Measurements from ENCODE around the gene VSTM1.
"Not testable (repeated sequence)": the region's sequence is repeated elsewhere in the genome, so short reads cannot be mapped to it uniquely, and the experiment has no call there.

Gene VSTM1

GRCh38 chr19:54063350-54064116 lies at the start of gene VSTM1:
Gene VSTM1, minus strand, starts transcription at chr19:54063897. Its CDS starts 120 bp downstream, at chr19:54063777.
- DNase-seq (ENCODE audit: low spot score): peak; percentile 90

- DNase-seq (ENCODE audit: low spot score): no peak
Measured at GRCh38 chr19:54109651-54110050, 46.0 kb upstream of the VSTM1 start.

DNA sequence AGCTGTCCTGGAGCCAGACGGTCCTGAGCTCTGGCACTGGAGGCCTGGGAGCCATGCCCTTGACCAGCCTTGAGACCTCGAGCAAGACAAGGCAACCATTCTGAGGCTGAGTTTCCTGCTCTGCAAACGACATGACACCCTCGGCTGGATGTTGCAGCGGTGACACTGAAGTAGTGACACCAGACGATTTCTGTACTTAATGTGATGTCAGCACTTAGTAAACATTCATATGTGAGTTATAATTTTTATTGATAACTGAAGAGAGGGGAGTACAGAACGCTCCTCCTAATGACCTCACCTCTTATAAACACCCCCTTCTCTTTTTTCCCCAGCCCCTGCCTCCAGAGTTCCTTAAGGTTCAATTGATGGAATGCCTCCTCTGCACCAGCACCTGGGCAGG lies 44.8 kb upstream of the VSTM1 start:
- no peak for DNase-seq (ENCODE audit: low spot score)

DNA sequence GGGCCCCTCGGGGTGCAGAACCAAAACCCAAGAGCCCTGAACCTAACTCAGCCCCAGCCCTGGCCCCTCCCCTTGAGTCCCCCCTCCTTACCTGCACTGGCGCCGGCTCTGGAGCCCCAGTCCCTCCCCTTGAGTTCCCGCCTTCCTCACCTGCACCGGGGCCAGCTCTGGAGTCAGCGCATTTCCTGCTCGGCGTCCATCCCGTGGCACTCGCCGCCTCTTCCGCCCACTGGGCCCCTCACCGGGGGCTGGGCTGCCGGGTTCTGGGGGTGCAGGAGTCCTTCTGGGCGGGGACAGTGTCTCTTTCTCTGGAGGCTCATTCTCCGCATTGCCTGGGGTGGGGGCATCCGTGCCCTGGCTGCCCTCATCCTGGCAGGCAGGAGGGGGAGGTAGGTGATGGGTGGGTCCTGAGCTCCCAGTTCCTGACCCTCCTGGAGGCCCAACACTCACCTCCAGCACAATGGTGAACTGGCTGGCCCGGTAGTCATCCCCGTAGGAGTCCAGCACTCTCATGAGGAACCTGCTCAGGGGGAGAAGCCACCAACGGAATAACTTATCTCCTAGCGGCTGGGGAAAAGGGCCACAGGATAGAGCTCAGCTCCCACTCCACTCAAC lies 44.3 kb upstream of the VSTM1 start:
- no peak for DNase-seq (ENCODE audit: low spot score)

DNA sequence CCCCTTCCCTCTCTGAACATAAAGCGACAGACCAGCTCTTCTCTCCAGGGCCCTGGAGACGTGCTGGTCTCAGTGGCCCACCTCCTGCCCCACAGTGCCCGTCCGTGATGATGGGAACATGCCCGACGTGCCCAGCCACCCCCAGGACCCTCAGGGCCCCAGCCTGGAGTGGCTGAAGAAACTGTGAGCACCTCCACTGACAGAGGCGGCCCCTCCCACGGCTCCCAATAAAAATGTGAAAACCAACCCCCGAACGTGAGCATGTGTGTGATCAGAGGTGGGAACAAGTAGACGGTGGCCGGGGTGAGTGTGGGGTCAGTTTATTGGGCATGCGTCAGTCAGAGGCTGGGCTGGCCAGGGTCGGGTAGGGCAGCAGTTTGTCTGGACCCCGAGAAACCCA lies 43.0 kb upstream of the VSTM1 start:
- DNase-seq (ENCODE audit: low spot score): no peak

GRCh38 chr19:54105796-54106195 lies 42.1 kb upstream of the VSTM1 start:
- DNase-seq (ENCODE audit: low spot score): no peak

- DNase-seq (ENCODE audit: low spot score): no peak
Measured at GRCh38 chr19:54104998-54105715, 41.5 kb upstream of the VSTM1 start.

DNA sequence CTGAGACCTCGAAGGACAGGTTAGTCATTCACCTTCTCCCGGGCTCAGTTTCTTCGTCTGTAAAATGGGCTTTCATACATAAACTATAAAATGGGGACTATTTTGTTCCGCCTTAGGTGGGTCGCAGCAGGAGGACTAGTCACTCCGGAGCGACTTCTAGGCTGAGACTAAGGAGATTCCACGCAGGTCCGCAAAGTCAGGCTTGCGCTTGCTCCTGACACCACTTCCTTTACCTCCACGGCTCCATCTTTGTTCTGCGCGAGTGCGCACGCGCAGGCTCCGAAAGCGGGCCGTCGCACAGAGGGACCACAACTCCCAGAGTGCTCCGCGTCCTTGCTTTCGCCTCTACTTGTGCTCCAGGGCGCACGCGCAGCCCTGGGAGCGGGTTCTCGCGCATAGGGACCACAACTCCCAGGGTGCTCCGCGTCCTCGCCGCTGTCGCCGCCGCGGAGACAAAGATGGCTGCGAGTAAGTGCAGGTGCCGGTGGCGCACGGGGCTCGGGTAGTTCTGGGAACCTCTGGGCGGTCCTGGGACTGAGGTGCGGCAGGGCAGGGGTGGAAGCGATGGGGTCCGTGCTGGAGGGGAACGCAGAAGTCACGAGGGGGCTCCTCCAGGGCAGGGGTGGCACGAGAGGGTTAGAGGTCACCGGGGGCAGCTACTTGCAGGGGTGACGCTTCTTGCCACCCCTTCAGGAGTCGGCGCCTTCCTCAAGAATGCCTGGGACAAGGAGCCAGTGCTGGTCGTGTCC lies 38.9 kb upstream of the VSTM1 start, which contains the start of gene NDUFA3:
Gene NDUFA3, plus strand, starts transcription at position 435 of the 749 bp plus-strand sequence. Its CDS starts 24 bp downstream, at position 459.
- DNase-seq (ENCODE audit: low spot score): peak; percentile 99

- peak; percentile 31 for DNase-seq (ENCODE audit: low spot score)
Measured at GRCh38 chr19:54100561-54100960, 36.9 kb upstream of the VSTM1 start, which contains the start of gene OSCAR. Gene OSCAR, minus strand, starts transcription at chr19:54100803. Its CDS starts 11 bp downstream, at chr19:54100792.

- not testable (repeated sequence) for DNase-seq (ENCODE audit: low spot score)
Measured at GRCh38 chr19:54099903-54100255, 36.2 kb upstream of the VSTM1 start.

- DNase-seq (ENCODE audit: low spot score): no peak
Measured at GRCh38 chr19:54099190-54099902, 35.6 kb upstream of the VSTM1 start.

DNA sequence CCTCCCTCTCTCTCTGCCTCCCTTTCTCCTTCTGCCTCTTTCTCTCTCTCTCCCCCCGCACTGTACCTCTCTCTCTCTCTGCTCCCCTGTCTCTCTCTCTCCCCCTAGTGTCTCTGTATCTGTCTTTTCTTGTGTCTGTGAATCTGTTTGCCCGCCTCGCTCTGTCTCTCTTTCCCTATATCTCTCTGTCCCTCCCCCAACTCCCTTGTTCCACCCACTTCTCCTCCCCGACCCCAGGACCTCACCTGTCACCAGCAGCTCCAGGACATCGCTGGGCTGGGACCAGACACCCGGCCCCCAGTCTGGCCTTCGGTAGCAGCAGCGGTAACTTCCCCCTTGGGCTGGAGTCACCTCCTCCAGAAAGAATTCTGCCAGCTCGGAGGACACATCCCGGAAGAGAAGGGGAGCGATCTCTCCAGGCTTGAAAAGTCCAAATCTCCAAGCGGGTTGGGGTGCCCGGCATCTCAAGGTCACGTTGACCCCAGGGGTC lies 33.0 kb upstream of the VSTM1 start:
- no peak for DNase-seq (ENCODE audit: low spot score)

DNA sequence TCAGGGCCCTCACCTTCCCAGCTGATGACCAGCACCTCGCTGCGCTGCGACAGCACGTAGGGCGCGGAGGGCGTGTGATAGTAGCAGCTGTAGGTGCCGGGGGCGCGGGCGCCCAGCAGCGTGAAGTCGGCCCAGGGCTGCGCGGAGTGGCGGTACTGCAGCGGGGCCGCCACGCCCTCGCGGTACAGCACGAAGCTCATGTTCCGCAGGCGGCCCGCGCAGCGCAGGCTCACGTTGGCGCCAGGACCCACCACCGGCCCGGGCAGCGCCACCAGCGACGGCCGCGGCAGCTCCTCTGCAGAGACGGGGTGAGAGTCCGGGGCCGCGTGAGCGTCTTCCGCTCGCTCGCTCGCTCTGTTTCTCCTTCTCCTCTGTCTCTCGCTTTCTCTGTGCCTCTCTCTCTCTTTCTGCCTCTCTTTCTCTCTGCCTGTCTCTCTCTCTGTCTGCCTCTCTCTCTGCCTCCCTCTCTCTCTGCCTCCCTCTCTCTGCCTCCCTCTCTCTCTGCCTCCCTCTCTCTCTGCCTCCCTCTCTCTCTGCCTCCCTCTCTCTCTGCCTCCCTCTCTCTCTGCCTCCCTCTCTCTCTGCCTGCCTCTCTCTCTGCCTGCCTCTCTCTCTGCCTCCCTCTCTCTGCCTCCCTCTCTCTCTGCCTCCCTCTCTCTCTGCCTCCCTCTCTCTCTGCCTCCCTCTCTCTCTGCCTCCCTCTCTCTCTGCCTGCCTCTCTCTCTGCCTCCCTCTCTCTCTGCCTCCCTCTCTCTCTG lies 32.3 kb upstream of the VSTM1 start:
- peak; percentile 69 for DNase-seq (ENCODE audit: low spot score)

DNA sequence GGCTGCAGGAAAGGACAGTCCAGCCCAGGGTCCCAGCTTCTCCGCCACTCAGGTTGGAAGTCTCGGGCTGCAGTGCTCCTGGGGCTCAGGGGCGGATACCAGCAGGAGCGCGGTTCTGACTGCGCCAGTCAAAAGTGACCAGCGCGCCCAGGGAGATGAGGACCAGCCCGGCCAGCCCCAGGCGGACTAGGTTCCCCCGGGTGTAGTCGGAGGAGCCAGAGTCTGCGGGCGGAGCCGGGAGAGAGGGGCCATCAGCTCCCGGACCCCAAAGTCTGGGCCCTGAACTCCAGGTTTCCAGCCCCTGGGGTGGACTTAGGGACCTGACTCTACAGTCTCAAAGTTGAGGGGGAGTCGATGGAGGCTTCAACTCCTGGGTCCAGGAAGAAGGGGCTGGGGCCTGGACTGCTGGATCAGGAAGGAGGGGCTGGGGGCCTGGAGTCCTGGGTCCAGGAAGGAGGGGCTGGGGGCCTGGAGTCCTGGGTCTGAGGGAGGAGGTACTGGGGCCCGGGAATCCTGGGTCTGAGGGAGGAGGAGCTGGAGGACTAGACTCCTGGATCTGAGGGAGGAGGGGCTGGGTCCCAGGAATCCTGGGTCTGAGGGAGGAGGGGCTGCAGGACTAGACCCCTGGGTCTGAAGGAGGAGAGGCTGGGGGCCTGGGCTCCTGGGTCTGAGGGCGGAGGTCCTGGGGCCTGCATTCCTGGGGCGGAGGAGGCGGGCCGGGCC lies 31.6 kb upstream of the VSTM1 start:
- DNase-seq (ENCODE audit: low spot score): no peak

DNA sequence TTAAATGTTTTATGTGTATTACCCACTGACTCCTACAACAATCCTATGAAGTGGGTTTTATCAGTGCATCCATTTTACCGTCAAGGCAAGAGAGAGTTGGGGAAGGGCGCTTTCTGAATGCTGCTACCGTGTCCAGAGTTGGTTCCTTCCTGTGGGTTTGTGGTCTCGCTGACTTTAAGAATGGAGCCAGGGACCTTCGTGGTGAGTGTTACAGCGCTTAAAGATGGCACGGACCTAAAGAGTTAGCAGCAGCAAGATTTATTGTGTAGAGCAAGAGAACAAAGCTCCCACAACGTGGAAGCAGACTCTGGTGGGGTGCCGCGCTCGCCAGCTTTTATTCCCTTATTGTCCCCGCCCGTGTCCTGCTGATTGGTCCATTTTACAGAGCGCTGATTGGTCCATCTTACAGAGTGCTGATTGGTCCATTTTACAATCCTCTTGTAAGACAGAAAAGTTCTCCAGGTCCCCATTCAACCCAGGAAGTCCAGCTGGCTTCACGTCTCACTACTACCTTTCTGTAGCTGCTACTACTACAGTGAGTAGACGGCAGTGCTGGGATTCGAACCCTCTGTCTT lies 30.8 kb upstream of the VSTM1 start:
- no peak for DNase-seq (ENCODE audit: low spot score)

DNA sequence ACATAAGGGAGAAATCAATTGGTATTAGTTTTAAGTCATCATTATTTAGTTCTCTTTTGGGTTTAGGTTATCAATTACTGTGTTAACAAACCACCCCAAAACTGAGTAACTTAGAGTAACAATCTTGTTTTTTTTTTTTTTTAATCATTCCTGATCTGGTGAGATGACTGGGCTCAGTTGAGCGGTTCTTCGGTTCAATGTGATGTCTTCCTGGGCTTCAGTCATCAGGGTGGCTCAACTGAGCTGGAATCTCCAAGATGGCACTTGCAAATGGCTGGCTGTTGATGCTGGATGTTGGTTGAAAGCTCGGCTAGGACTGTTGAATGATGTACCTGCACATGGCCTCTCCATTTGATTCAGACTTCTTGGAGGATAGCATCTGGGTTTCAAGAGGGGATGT lies 20.7 kb upstream of the VSTM1 start:
- DNase-seq (ENCODE audit: low spot score): no peak

- no peak for DNase-seq (ENCODE audit: low spot score)
Measured at GRCh38 chr19:54081032-54081431, 17.3 kb upstream of the VSTM1 start, which contains the start of gene TARM1. Gene TARM1, minus strand, starts transcription at chr19:54081365. Its CDS starts 25 bp downstream, at chr19:54081340.

GRCh38 chr19:54077334-54077733 lies 13.6 kb upstream of the VSTM1 start:
- no peak for DNase-seq (ENCODE audit: low spot score)

DNA sequence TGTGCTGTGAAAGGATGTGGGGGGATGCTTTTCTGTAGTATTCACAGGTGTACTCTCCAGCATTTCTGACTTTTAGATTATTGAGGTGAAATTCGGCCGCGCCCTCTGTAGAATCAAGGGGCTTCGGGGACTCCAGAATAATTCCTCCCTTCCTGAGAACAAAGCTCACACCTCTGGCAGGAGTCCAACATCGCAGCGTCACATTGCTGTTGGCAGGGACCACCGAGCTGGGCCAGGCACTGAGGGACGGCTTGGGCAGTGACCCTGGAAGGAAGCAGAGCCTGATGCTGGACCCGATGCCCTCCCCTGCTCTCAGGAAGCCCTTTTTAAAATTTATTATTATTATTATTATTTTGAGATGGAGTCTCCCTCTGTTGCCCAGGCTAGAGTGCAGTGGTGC lies 11.2 kb upstream of the VSTM1 start:
- no peak for DNase-seq (ENCODE audit: low spot score)

All from SW480 (cell line).